GM12875 (cell line): Measurements from ENCODE around the gene PLEKHM3.

Experiments used
- H3K4me3 ChIP-seq: one replicate; pipeline ENCODE4 v1.5.1; 2011; ENCODE audit warnings: low read depth, low read length, control low read depth
- TF ChIP-seq, protein P1 (sequence below): IDR thresholded peaks from 2 replicates; pipeline ENCODE4 v1.5.1; 2011; ENCODE audit warnings: low read depth, mild to moderate bottlenecking, control low read depth, inconsistent platforms, low read length, moderate library complexity, borderline replicate concordance; ENCODE audit not compliant: insufficient read depth

PLEKHM3 gene

GRCh38 chr2:207988975-207989374 is 36.4 kb downstream of the PLEKHM3 start:
- H3K4me3 ChIP-seq = no peak overlapping the region
- TF ChIP-seq, protein P1, sequence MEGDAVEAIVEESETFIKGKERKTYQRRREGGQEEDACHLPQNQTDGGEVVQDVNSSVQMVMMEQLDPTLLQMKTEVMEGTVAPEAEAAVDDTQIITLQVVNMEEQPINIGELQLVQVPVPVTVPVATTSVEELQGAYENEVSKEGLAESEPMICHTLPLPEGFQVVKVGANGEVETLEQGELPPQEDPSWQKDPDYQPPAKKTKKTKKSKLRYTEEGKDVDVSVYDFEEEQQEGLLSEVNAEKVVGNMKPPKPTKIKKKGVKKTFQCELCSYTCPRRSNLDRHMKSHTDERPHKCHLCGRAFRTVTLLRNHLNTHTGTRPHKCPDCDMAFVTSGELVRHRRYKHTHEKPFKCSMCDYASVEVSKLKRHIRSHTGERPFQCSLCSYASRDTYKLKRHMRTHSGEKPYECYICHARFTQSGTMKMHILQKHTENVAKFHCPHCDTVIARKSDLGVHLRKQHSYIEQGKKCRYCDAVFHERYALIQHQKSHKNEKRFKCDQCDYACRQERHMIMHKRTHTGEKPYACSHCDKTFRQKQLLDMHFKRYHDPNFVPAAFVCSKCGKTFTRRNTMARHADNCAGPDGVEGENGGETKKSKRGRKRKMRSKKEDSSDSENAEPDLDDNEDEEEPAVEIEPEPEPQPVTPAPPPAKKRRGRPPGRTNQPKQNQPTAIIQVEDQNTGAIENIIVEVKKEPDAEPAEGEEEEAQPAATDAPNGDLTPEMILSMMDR = no peak

GRCh38 chr2:207987025-207987716 is 38.2 kb downstream of the PLEKHM3 start:
- TF ChIP-seq, protein P1 = no peak
- no peak overlapping the region for H3K4me3 ChIP-seq

- no peak overlapping the region for H3K4me3 ChIP-seq
- TF ChIP-seq, protein P1 = no peak
Measured at GRCh38 chr2:207984765-207985480, 40.4 kb downstream of the PLEKHM3 start.

GRCh38 chr2:207983641-207984042 is 41.7 kb downstream of the PLEKHM3 start:
- TF ChIP-seq, protein P1 = no peak
- H3K4me3 ChIP-seq = no peak overlapping the region

GRCh38 chr2:207978177-207978948 is 47.0 kb downstream of the PLEKHM3 start:
- no peak overlapping the region for H3K4me3 ChIP-seq
- TF ChIP-seq, protein P1 = no peak

GRCh38 chr2:207975921-207976320 is 49.4 kb downstream of the PLEKHM3 start:
- no peak overlapping the region for H3K4me3 ChIP-seq
- TF ChIP-seq, protein P1 = no peak
